Panc1 (cell line): Measurements from ENCODE around the gene ATRNL1. TPM values are rescaled to one million over a fixed set of nuclear protein-coding genes. Genes with fewer than 3 reads are reported as not detected.

Experiments used
- ATAC-seq: fragments of 200-7000 bp; cut with Tn5 transposase; 2 replicates; pipeline ENCODE4 v1.9.1; 2020; ENCODE audit warnings: mild to moderate bottlenecking, moderate library complexity
- BruUV-seq: library from RNA; stranded (reverse); fragments of 400-500 nt; replicated peaks from 2 replicates; lab custom pipeline; 2021; lab: Mats Ljungman, UMichigan
- CTCF ChIA-PET: fragments of 300-600 bp; sonication (Branson Sonifier 250); formaldehyde crosslinking; loops from one replicate; lab custom pipeline; 2022; ENCODE audit warnings: antibody characterized with exemption; lab: Charles Lee
- POLR2A ChIA-PET: fragments of 300-600 bp; sonication (Branson Sonifier 250); formaldehyde crosslinking; loops from one replicate; lab custom pipeline; 2022; ENCODE audit warnings: antibody characterized with exemption; lab: Charles Lee
- DNase-seq: peaks from one replicate; pipeline ENCODE4 v3.0.0-alpha.2; 2010; ENCODE audit warnings: low read depth, low spot score
- H3K27ac ChIP-seq: 2 replicates; pipeline ENCODE4 v1.5.1; 2011; ENCODE audit warnings: mild to moderate bottlenecking, low read length, inconsistent platforms
- H3K27me3 ChIP-seq: fragments of 200-500 bp; sonication (Bioruptor generic); 2 replicates; pipeline ENCODE4 v1.6.0; 2014; ENCODE audit warnings: low read length, inconsistent platforms; ENCODE audit not compliant: control insufficient read depth, insufficient read depth
- H3K36me3 ChIP-seq: fragments of 200-500 bp; sonication (Bioruptor generic); 2 replicates; pipeline ENCODE4 v1.5.1; 2014; ENCODE audit warnings: inconsistent platforms, mild to moderate bottlenecking, low read length, moderate library complexity; ENCODE audit not compliant: control insufficient read depth, insufficient read depth
- H3K4me1 ChIP-seq: 2 replicates; pipeline ENCODE4 v1.5.1; 2011; ENCODE audit warnings: inconsistent platforms, mild to moderate bottlenecking, low read length, moderate library complexity; ENCODE audit not compliant: control insufficient read depth, insufficient read depth
- H3K4me3 ChIP-seq, 2 experiments: 2 replicates each; pipeline ENCODE4 v1.5.1; 2011 to 2012; ENCODE audit warnings: low read depth in 2 of 2, low read length in 2 of 2, mild to moderate bottlenecking in 2 of 2, inconsistent platforms in 1 of 2, moderate library complexity in 1 of 2
- H3K9me3 ChIP-seq: fragments of 200-500 bp; sonication (Bioruptor generic); 2 replicates; pipeline ENCODE4 v1.5.1; 2014; ENCODE audit warnings: low read depth, mild to moderate bottlenecking, inconsistent platforms, low read length, moderate library complexity; ENCODE audit not compliant: control insufficient read depth, insufficient read depth
- CTCF ChIP-seq: fragments of 450-650 bp; IDR thresholded peaks from 2 replicates; pipeline ENCODE4 v1.5.1; 2017; ENCODE audit warnings: mild to moderate bottlenecking
- POLR2AphosphoS5 ChIP-seq: IDR thresholded peaks from 2 replicates; pipeline ENCODE4 v1.6.1; 2012; ENCODE audit warnings: mild to moderate bottlenecking, low read depth, low read length, moderate library complexity
- SIN3A ChIP-seq: IDR thresholded peaks from 2 replicates; pipeline ENCODE4 v1.6.1; 2012; ENCODE audit warnings: low read depth, mild to moderate bottlenecking, low read length, moderate library complexity, borderline replicate concordance; ENCODE audit not compliant: insufficient read depth
- TCF7L2 ChIP-seq: IDR thresholded peaks from 2 replicates; pipeline ENCODE4 v1.6.1; 2011; ENCODE audit warnings: mild to moderate bottlenecking, low read depth, low read length, inconsistent platforms
- in situ Hi-C: cut with HindIII; loops from 2 replicates; pipeline ENCODE4 v1.10.0; 2016; ENCODE audit warnings: low sequenced_read_pairs, low pct_unique_long_range_greater_than_20kb
- intact Hi-C: fragments of 100-400 bp; cut with micrococcal nuclease; formaldehyde crosslinking; loops from one replicate; pipeline ENCODE4 v1.10.0; 2022; ENCODE audit not compliant: unreplicated experiment
- total RNA-seq: library from RNA; stranded (reverse); gene quantifications from one replicate; pipeline ENCODE4 v1.2.1, GENCODE V29; 2021; ENCODE audit not compliant: unreplicated experiment
- TF ChIP-seq, protein P1 (sequence below), 2 experiments: IDR thresholded peaks; 2 replicates each; pipeline ENCODE4 v1.6.1; 2011 to 2012; ENCODE audit warnings: low read depth in 2 of 2, control low read depth in 1 of 2, low read length in 1 of 2, mild to moderate bottlenecking in 1 of 2, moderate library complexity in 1 of 2; ENCODE audit not compliant: insufficient read depth in 1 of 2

ATRNL1 gene
- total RNA-seq, 1 experiment from 2014 or later, result 17.1 TPM

- in situ Hi-C loops (no loop called here), intact Hi-C loops (no loop called here)
- Histone ChIP-seq H3K4me3 (no peak overlapping the region), H3K9me3 (no peaks in the 10 kb centered on the region), H3K27me3 (no peaks in the 10 kb centered on the region), H3K27ac (no peak overlapping the region), H3K4me1 (no peaks in the 10 kb centered on the region), H3K36me3 (no peaks in the 10 kb centered on the region)
- ChIA-PET POLR2A (no interaction called here), CTCF (no interaction called here)
- no peak for ATAC-seq
- no TSS peak for BruUV-seq
- no peak for DNase-seq
- no peak for TF ChIP-seq SIN3A
- TF ChIP-seq, protein P1, sequence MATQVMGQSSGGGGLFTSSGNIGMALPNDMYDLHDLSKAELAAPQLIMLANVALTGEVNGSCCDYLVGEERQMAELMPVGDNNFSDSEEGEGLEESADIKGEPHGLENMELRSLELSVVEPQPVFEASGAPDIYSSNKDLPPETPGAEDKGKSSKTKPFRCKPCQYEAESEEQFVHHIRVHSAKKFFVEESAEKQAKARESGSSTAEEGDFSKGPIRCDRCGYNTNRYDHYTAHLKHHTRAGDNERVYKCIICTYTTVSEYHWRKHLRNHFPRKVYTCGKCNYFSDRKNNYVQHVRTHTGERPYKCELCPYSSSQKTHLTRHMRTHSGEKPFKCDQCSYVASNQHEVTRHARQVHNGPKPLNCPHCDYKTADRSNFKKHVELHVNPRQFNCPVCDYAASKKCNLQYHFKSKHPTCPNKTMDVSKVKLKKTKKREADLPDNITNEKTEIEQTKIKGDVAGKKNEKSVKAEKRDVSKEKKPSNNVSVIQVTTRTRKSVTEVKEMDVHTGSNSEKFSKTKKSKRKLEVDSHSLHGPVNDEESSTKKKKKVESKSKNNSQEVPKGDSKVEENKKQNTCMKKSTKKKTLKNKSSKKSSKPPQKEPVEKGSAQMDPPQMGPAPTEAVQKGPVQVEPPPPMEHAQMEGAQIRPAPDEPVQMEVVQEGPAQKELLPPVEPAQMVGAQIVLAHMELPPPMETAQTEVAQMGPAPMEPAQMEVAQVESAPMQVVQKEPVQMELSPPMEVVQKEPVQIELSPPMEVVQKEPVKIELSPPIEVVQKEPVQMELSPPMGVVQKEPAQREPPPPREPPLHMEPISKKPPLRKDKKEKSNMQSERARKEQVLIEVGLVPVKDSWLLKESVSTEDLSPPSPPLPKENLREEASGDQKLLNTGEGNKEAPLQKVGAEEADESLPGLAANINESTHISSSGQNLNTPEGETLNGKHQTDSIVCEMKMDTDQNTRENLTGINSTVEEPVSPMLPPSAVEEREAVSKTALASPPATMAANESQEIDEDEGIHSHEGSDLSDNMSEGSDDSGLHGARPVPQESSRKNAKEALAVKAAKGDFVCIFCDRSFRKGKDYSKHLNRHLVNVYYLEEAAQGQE (IDR thresholded peaks at IDR 0.05; ENCODE audit: insufficient read depth in 1 of 2, low read depth in 2 of 2, low read length in 1 of 2), result no peak
- TF ChIP-seq POLR2AphosphoS5, result no peak
- TF ChIP-seq CTCF, result no peak
- no peak for TF ChIP-seq TCF7L2
Observed at GRCh38 chr10:115902596-115902995, 809.4 kb downstream of the ATRNL1 start.

GRCh38 chr10:115903207-115903606, 810.0 kb downstream of the ATRNL1 start:
- ATAC-seq, result no peak
- BruUV-seq, result no TSS peak
- intact Hi-C loops, result no loop called here

More at GRCh38 chr10:115903207-115903606, 810.0 kb downstream of the ATRNL1 start:
- no peak for DNase-seq
- in situ Hi-C loops, result no loop called here
- Histone ChIP-seq H3K4me3 (no peak overlapping the region), H3K9me3 (no peaks in the 10 kb centered on the region), H3K36me3 (no peaks in the 10 kb centered on the region), H3K27me3 (no peaks in the 10 kb centered on the region), H3K4me1 (no peaks in the 10 kb centered on the region), H3K27ac (no peak overlapping the region)
- ChIA-PET POLR2A (no interaction called here), CTCF (no interaction called here)
- TF ChIP-seq TCF7L2 (no peak), POLR2AphosphoS5 (no peak), CTCF (no peak), SIN3A (no peak)
- TF ChIP-seq, protein P1 (IDR thresholded peaks at IDR 0.05; ENCODE audit: insufficient read depth in 1 of 2, low read depth in 2 of 2, low read length in 1 of 2), result no peak
